GM12878 (cell line): ENCODE measurements around the gene OPRL1. TPM values are rescaled to one million over a fixed set of nuclear protein-coding genes. Genes with fewer than 3 reads are reported as not detected.

Source experiments
- ATAC-seq: fragments of 200-7000 bp; cut with Tn5 transposase; 3 replicates; pipeline ENCODE4 v1.9.1; 2020; ENCODE audit warnings: mild to moderate bottlenecking, moderate library complexity
- BruUV-seq: library from RNA; stranded (reverse); fragments of 400-500 nt; replicated peaks from 2 replicates; lab custom pipeline; 2021; lab: Mats Ljungman, UMichigan
- CTCF ChIA-PET: fragments of 300-600 bp; sonication (Branson Sonifier 250); formaldehyde crosslinking; extraction: SDS; loops from one replicate; lab custom pipeline; 2021; ENCODE audit warnings: inconsistent platforms; lab: Yijun Ruan, JAX
- POLR2A ChIA-PET: fragments of 350-600 bp; formaldehyde crosslinking; extraction: SDS; loops from one replicate; lab custom pipeline; 2021; ENCODE audit warnings: inconsistent platforms; lab: Charles Lee
- RAD21 ChIA-PET: fragments of 300-600 bp; sonication (Branson Sonifier 250); formaldehyde crosslinking; loops from one replicate; lab custom pipeline; 2023; ENCODE audit warnings: antibody characterized with exemption; ENCODE audit not compliant: unreplicated experiment; lab: Charles Lee
- SMC1A ChIA-PET: fragments of 300-600 bp; sonication (Branson Sonifier 250); formaldehyde crosslinking; loops from one replicate; lab custom pipeline; 2023; ENCODE audit not compliant: unreplicated experiment, uncharacterized antibody; lab: Charles Lee
- DNase-seq: peaks from one replicate; pipeline ENCODE4 v3.0.0-alpha.2; 2011; ENCODE audit warnings: low read depth, low spot score
- FAIRE-seq: peaks from 3 replicates; lab custom pipeline; 2011; peaks lifted over from hg19 to GRCh38; lab: Jason Lieb, UNC
- H2AFZ ChIP-seq: 2 replicates; pipeline ENCODE4 v1.6.0; 2011; ENCODE audit warnings: low read depth, low read length, control low read depth; ENCODE audit not compliant: control insufficient read depth
- H3K27ac ChIP-seq: 2 replicates; pipeline ENCODE4 v1.5.1; 2011; ENCODE audit warnings: control low read depth; ENCODE audit not compliant: control insufficient read depth, insufficient read depth
- H3K27me3 ChIP-seq, 2 experiments: replicated peaks in 1 of 2; 2 replicates each; pipeline versions ENCODE4 v1.6.0 to v1.6.1; 2011; ENCODE audit warnings: low read length in 1 of 2; ENCODE audit not compliant: control insufficient read depth in 2 of 2, insufficient read depth in 2 of 2
- H3K36me3 ChIP-seq, 2 experiments: 2 replicates each; pipeline ENCODE4 v1.5.1; 2011; ENCODE audit warnings: low read length in 1 of 2; ENCODE audit not compliant: control insufficient read depth in 2 of 2, insufficient read depth in 2 of 2
- H3K4me1 ChIP-seq: 2 replicates; pipeline ENCODE4 v1.6.1; 2011; ENCODE audit warnings: mild to moderate bottlenecking, low read length, moderate library complexity, mixed read lengths; ENCODE audit not compliant: control insufficient read depth, insufficient read depth
- H3K4me2 ChIP-seq: 2 replicates; pipeline ENCODE4 v1.6.0; 2011; ENCODE audit warnings: control low read depth; ENCODE audit not compliant: control insufficient read depth, insufficient read depth
- H3K4me3 ChIP-seq: fragments of 200-600 bp; sonication (generic); 2 replicates; pipeline ENCODE4 v1.5.1; 2016
- H3K79me2 ChIP-seq: 2 replicates; pipeline ENCODE4 v1.6.0; 2011; ENCODE audit warnings: low read length; ENCODE audit not compliant: control insufficient read depth, insufficient read depth
- H3K9ac ChIP-seq: 2 replicates; pipeline ENCODE4 v1.8.0; 2011; ENCODE audit warnings: low read length, control low read depth, mixed read lengths; ENCODE audit not compliant: control insufficient read depth, insufficient read depth
- H3K9me3 ChIP-seq: replicated peaks from 3 replicates; pipeline ENCODE4 v1.5.1; 2011; ENCODE audit warnings: mild to moderate bottlenecking, low read length; ENCODE audit not compliant: control insufficient read depth, insufficient read depth
- H4K20me1 ChIP-seq: 2 replicates; pipeline ENCODE4 v1.6.0; 2011; ENCODE audit not compliant: control insufficient read depth, insufficient read depth
- BACH1 ChIP-seq: fragments of 450-650 bp; IDR thresholded peaks from 2 replicates; pipeline ENCODE4 v1.6.1; 2017; ENCODE audit warnings: mild to moderate bottlenecking, borderline replicate concordance
- DPF2 ChIP-seq: fragments of 450-650 bp; IDR thresholded peaks from 2 replicates; pipeline ENCODE4 v1.6.1; 2017; ENCODE audit warnings: mild to moderate bottlenecking
- EED ChIP-seq: sonication (generic); IDR thresholded peaks from 2 replicates; pipeline ENCODE4 v1.6.1; 2016; ENCODE audit warnings: antibody characterized with exemption, low read depth
- ETV6 ChIP-seq, 2 experiments: fragments of 450-650 bp in 1 of 2; IDR thresholded peaks in 1 of 2; conservative IDR thresholded peaks in 1 of 2; 2 replicates each; pipeline ENCODE4 v1.6.1; 2014; ENCODE audit warnings: antibody characterized with exemption in 1 of 2, borderline replicate concordance in 1 of 2, low read depth in 1 of 2, mild to moderate bottlenecking in 1 of 2, moderate library complexity in 1 of 2
- GATAD2B ChIP-seq: fragments of 450-650 bp; conservative IDR thresholded peaks from 2 replicates; pipeline ENCODE4 v1.6.1; 2017; ENCODE audit warnings: low read depth, mild to moderate bottlenecking, moderate library complexity
- HDAC6 ChIP-seq: fragments of 200-600 bp; sonication (generic); IDR thresholded peaks from one replicate; pipeline ENCODE4 v1.8.0; 2017; ENCODE audit warnings: antibody characterized with exemption; ENCODE audit not compliant: unreplicated experiment
- IKZF1 ChIP-seq: fragments of 450-650 bp; conservative IDR thresholded peaks from 2 replicates; pipeline ENCODE4 v1.6.1; 2017; ENCODE audit warnings: antibody characterized with exemption, mild to moderate bottlenecking
- IKZF2 ChIP-seq, 2 experiments: fragments of 450-650 bp; IDR thresholded peaks; 2 replicates each; pipeline ENCODE4 v1.6.1; 2017; ENCODE audit warnings: mild to moderate bottlenecking in 2 of 2, moderate library complexity in 2 of 2
- LARP7 ChIP-seq: fragments of 450-650 bp; IDR thresholded peaks from 2 replicates; pipeline ENCODE4 v1.6.1; 2017; ENCODE audit warnings: mild to moderate bottlenecking
- MTA2 ChIP-seq: fragments of 450-650 bp; IDR thresholded peaks from 2 replicates; pipeline ENCODE4 v1.6.1; 2016; ENCODE audit warnings: low read depth, mild to moderate bottlenecking, moderate library complexity
- NR2F1 ChIP-seq: fragments of 450-650 bp; conservative IDR thresholded peaks from 2 replicates; pipeline ENCODE4 v1.6.1; 2017; ENCODE audit warnings: mild to moderate bottlenecking
- POLR2A ChIP-seq: IDR thresholded peaks from 2 replicates; pipeline ENCODE4 v1.6.1; 2011; ENCODE audit warnings: low read depth, mild to moderate bottlenecking, low read length
- POLR2AphosphoS5 ChIP-seq: IDR thresholded peaks from 2 replicates; pipeline ENCODE4 v1.6.1; 2011; ENCODE audit warnings: mild to moderate bottlenecking, low read length, inconsistent platforms
- SPI1 ChIP-seq: IDR thresholded peaks from 2 replicates; pipeline ENCODE4 v1.6.1; 2011; ENCODE audit warnings: low read depth, mild to moderate bottlenecking, low read length, moderate library complexity, borderline replicate concordance; ENCODE audit not compliant: insufficient read depth
- SREBF1 ChIP-seq: IDR thresholded peaks from 2 replicates; pipeline ENCODE4 v1.6.1; 2012; ENCODE audit warnings: mild to moderate bottlenecking, low read length
- TCF12 ChIP-seq: IDR thresholded peaks from 2 replicates; pipeline ENCODE4 v1.6.1; 2011; ENCODE audit warnings: low read depth, mild to moderate bottlenecking, low read length
- WGBS: methylation state at CpG from one replicate; pipeline ENCODE4 v1.1.6; 2016; ENCODE audit warnings: low lambda C conversion rate; ENCODE audit not compliant: insufficient replicate concordance, insufficient coverage; ENCODE audit errors: missing lambda C conversion rate; 5-methylcytosine and 5-hydroxymethylcytosine counted together
- in situ Hi-C: fragments of 300-500 bp; cut with MboI; formaldehyde crosslinking; loops from 9 replicates; pipeline ENCODE4 v1.14.3; 2018; ENCODE audit warnings: mixed read lengths
- intact Hi-C: fragments of 100-400 bp; cut with micrococcal nuclease; formaldehyde crosslinking; loops from one replicate; pipeline ENCODE4 v1.14.2; 2022; ENCODE audit not compliant: unreplicated experiment
- polyA plus RNA-seq, 11 experiments: library from polyadenylated mRNA; depleted of rRNA in 4 of 11; unstranded in 6 of 11; stranded (reverse) in 5 of 11; fragments of >200 nt; fragmentation: Nextera tagmentation in 4 of 11; fragmentation: Illumina TruSeq in 1 of 11; extraction: Ambion mirVana in 4 of 11; extraction: Trizol in 1 of 11; gene quantifications; 1 replicate in 1 of 11; 2 replicates in 10 of 11; pipeline versions ENCODE4 v1.2.1 to v1.2.3, GENCODE V29; 2011 to 2016; ENCODE audit warnings: inconsistent platforms in 2 of 11, missing spikeins in 2 of 11, low read depth in 1 of 11
- total RNA-seq, 4 experiments: library from RNA; depleted of rRNA in 3 of 4; stranded (reverse); fragments of >200 nt in 3 of 4; fragmentation: Illumina TruSeq in 1 of 4; extraction: Trizol in 1 of 4; gene quantifications; 2 replicates each; pipeline versions ENCODE4 v1.2.1 to v1.2.3, GENCODE V29; 2013 to 2021
- TF ChIP-seq, protein P1 (sequence below): fragments of 450-650 bp; IDR thresholded peaks from 2 replicates; pipeline ENCODE4 v1.6.1; 2018; ENCODE audit warnings: borderline replicate concordance, mild to moderate bottlenecking; ENCODE audit not compliant: partially characterized antibody
- TF ChIP-seq, protein P2 (sequence below): fragments of 450-650 bp; IDR thresholded peaks from 2 replicates; pipeline ENCODE4 v1.6.1; 2017; ENCODE audit warnings: mild to moderate bottlenecking, moderate library complexity

The OPRL1 gene
- total and polyA plus RNA-seq, 10 of the 15 experiments (the other 5 are each of a cell fraction or from before 2014, with no cell fraction given) = 0.04 to 0.41 (median 0.24) TPM; not detected in 1

DNA sequence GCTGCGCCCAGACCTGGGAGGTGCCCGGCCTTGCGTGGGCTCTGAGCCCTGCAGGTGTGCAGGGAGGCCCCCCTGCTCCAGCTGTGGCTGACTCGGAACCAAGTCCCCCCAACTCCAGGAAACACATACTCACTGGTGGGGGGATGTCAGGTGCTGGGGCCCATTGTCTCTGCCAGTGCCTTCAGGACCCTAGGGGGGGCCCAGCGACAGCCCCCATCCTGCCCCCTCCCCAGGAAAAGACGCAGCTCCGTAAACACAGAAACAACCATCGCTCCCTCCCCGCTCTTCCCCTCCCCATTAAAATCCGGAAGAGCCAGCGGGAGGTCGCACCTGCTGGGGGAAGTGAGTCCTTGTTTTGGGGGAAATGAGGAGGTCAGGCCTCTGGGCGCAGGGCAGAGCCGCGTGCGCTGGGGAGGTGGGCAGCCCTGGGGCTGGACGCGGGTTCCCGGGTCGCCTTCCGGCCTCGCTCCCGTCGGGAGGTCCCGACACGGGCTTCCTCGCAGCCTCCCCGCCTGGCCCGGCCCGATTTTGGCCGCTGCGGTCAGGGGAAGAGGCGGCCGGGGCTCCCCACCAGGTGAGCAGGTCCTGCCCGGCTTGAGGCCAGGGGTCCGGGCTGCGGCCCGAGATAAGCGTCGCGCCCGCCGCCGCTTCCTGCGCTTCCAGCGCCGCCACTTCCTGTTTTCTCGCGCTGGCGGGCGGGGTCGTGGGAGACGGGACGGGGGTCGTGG is 37.7 kb upstream of the OPRL1 start:
- Histone ChIP-seq H4K20me1 (no peaks in the 10 kb centered on the region), H3K9ac (peak overlapping the region; percentile 84), H3K27ac (peak overlapping the region; percentile 62), H3K4me2 (peak overlapping the region; percentile 90), H2AFZ (peak overlapping the region; percentile 75), H3K36me3 (no peaks in the 10 kb centered on the region), H3K4me3 (peak overlapping the region; percentile 64), H3K79me2 (peaks cover 4% of the 10 kb centered on the region; the same call in 1 of the 2 replicates), H3K27me3 (peaks cover 0 to 5% of the 10 kb centered on the region in 2 experiments; a peak in 2 of 4 replicates), H3K9me3 (no peaks in the 10 kb centered on the region), H3K4me1 (peaks cover 17% of the 10 kb centered on the region)
- no peak for FAIRE-seq
- 10% methylated on average over 12 of the region's 55 CpGs for WGBS
- SMC1A ChIA-PET = interaction anchor here (1.1 kb wide), 1 partner anchor 61 kb away, joined by 3 read pairs; the partner anchor contains the start of gene PRPF6
- no peak for ATAC-seq
- POLR2A ChIA-PET = interaction anchor here (0.6 to 7.2 kb wide), 5 partner anchors 36 to 1155 kb away, joined by 4 to 63 read pairs (median 5); partner anchors contain the start of genes OPRL1, PRPF6, RGS19 and SAMD10
- in situ Hi-C loops (no loop called here), intact Hi-C loops (no loop called here)
- RAD21 ChIA-PET = interaction anchor here (1.0 to 4.3 kb wide), 4 partner anchors 12 to 62 kb away, joined by 3 to 78 read pairs (median 6); partner anchors contain the start of genes OPRL1, PRPF6, RGS19 and SAMD10
- no peak for DNase-seq
- CTCF ChIA-PET = interaction anchor here (1.3 to 9.1 kb wide), 5 partner anchors 9 to 504 kb away, joined by 4 to 108 read pairs (median 5); partner anchors contain the start of genes PRPF6 and SAMD10
- no TSS peak for BruUV-seq
- TF ChIP-seq BACH1 (peak; percentile 84), IKZF1 (peak; percentile 87), SPI1 (peak; percentile 78; the same call in 1 of the 2 replicates), IKZF2 (IDR thresholded peaks at IDR 0.05) (peak; percentile 33 to 45; a peak in 3 of 4 replicates), ETV6 (conservative IDR thresholded peaks at IDR 0.05 in 1 of 2, IDR thresholded peaks at IDR 0.05 in 1 of 2; ENCODE audit: borderline replicate concordance in 1 of 2, low read depth in 1 of 2) (no peak), DPF2 (peak; percentile 87), TCF12 (peak; percentile 87), NR2F1 (peak; percentile 74; the same call in 1 of the 2 replicates), HDAC6 (no peak), SREBF1 (no peak), MTA2 (0 out of 2 replicates have a peak, but pooled peaks have one; percentile 21), GATAD2B (peak; percentile 93), POLR2AphosphoS5 (peak; percentile 56), LARP7 (peak; percentile 62; the same call in 1 of the 2 replicates), POLR2A (peak; percentile 70), EED (peak; percentile 58; the same call in 1 of the 2 replicates)
- TF ChIP-seq, protein P1, sequence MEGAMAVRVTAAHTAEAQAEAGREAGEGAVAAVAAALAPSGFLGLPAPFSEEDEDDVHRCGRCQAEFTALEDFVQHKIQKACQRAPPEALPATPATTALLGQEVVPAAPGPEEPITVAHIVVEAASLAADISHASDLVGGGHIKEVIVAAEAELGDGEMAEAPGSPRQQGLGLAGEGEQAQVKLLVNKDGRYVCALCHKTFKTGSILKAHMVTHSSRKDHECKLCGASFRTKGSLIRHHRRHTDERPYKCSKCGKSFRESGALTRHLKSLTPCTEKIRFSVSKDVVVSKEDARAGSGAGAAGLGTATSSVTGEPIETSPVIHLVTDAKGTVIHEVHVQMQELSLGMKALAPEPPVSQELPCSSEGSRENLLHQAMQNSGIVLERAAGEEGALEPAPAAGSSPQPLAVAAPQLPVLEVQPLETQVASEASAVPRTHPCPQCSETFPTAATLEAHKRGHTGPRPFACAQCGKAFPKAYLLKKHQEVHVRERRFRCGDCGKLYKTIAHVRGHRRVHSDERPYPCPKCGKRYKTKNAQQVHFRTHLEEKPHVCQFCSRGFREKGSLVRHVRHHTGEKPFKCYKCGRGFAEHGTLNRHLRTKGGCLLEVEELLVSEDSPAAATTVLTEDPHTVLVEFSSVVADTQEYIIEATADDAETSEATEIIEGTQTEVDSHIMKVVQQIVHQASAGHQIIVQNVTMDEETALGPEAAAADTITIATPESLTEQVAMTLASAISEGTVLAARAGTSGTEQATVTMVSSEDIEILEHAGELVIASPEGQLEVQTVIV = peak; percentile 18
- TF ChIP-seq, protein P2, sequence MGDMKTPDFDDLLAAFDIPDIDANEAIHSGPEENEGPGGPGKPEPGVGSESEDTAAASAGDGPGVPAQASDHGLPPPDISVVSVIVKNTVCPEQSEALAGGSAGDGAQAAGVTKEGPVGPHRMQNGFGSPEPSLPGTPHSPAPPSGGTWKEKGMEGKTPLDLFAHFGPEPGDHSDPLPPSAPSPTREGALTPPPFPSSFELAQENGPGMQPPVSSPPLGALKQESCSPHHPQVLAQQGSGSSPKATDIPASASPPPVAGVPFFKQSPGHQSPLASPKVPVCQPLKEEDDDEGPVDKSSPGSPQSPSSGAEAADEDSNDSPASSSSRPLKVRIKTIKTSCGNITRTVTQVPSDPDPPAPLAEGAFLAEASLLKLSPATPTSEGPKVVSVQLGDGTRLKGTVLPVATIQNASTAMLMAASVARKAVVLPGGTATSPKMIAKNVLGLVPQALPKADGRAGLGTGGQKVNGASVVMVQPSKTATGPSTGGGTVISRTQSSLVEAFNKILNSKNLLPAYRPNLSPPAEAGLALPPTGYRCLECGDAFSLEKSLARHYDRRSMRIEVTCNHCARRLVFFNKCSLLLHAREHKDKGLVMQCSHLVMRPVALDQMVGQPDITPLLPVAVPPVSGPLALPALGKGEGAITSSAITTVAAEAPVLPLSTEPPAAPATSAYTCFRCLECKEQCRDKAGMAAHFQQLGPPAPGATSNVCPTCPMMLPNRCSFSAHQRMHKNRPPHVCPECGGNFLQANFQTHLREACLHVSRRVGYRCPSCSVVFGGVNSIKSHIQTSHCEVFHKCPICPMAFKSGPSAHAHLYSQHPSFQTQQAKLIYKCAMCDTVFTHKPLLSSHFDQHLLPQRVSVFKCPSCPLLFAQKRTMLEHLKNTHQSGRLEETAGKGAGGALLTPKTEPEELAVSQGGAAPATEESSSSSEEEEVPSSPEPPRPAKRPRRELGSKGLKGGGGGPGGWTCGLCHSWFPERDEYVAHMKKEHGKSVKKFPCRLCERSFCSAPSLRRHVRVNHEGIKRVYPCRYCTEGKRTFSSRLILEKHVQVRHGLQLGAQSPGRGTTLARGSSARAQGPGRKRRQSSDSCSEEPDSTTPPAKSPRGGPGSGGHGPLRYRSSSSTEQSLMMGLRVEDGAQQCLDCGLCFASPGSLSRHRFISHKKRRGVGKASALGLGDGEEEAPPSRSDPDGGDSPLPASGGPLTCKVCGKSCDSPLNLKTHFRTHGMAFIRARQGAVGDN = peak; percentile 75
